ENCODE measurements around the gene RNF26. TPM values are rescaled to one million over a fixed set of nuclear protein-coding genes. Genes with fewer than 3 reads are reported as not detected.
A peak's percentile ranks its signal among the peaks of the same experiment; 100 is the strongest.

Gene RNF26
- total and polyA plus RNA-seq, 2 of the 13 experiments (the other 11 are each of a cell fraction or from before 2014, with no cell fraction given) = 11.9 to 26.3 TPM

GRCh38 chr11:119368121-119369034 lies 34.1 kb downstream of the RNF26 start (continued):
- peak; percentile 71; the same call in 1 of the 2 replicates for TF ChIP-seq ZNF800 (CRISPR knock-in tag; IDR thresholded peaks at IDR 0.05)
- no peak for TF ChIP-seq U2AF1 (optimal IDR thresholded peaks at IDR 0.05; ENCODE audit: low read depth, low read length)
- TF ChIP-seq ZNF83 (CRISPR knock-in tag; IDR thresholded peaks at IDR 0.05; ENCODE audit: borderline replicate concordance) = no peak
- no peak for TF ChIP-seq REST (IDR thresholded peaks at IDR 0.05; ENCODE audit: borderline replicate concordance in 1 of 2, low read depth in 1 of 2, low read length in 2 of 2)
- no peak for TF ChIP-seq PCBP1 (IDR thresholded peaks at IDR 0.05; ENCODE audit: borderline replicate concordance, low read depth, low read length)
- TF ChIP-seq ZNF562 (CRISPR knock-in tag; IDR thresholded peaks at IDR 0.05; ENCODE audit: borderline replicate concordance) = no peak
- no peak for TF ChIP-seq ZNF441 (CRISPR knock-in tag; IDR thresholded peaks at IDR 0.05; ENCODE audit: borderline replicate concordance)
- no peak for TF ChIP-seq NFATC3 (CRISPR knock-in tag; IDR thresholded peaks at IDR 0.05)
- TF ChIP-seq SYNCRIP (IDR thresholded peaks at IDR 0.05; ENCODE audit: insufficient read depth, low read depth, low read length) = no peak
- TF ChIP-seq ZNF556 (CRISPR knock-in tag; IDR thresholded peaks at IDR 0.05; ENCODE audit: borderline replicate concordance) = peak; percentile 38; the same call in 1 of the 2 replicates
- TF ChIP-seq CREM (IDR thresholded peaks at IDR 0.05) = peak; percentile 70
- no peak for TF ChIP-seq CREM (CRISPR knock-in tag; IDR thresholded peaks at IDR 0.05)
- no peak for TF ChIP-seq IRF1 (CRISPR knock-in tag; IDR thresholded peaks at IDR 0.05; ENCODE audit: low read depth)
- TF ChIP-seq CREB3 (CRISPR knock-in tag; IDR thresholded peaks at IDR 0.05) = no peak
- peak; percentile 58; the same call in 1 of the 2 replicates for TF ChIP-seq ZSCAN9 (CRISPR knock-in tag; IDR thresholded peaks at IDR 0.05; ENCODE audit: borderline replicate concordance)
- TF ChIP-seq RFXAP (CRISPR knock-in tag; IDR thresholded peaks at IDR 0.05; ENCODE audit: borderline replicate concordance) = peak; percentile 78
- TF ChIP-seq POGZ (CRISPR knock-in tag; IDR thresholded peaks at IDR 0.05) = peak; percentile 43; the same call in 1 of the 2 replicates
- TF ChIP-seq FOXK1 (CRISPR knock-in tag; IDR thresholded peaks at IDR 0.05; ENCODE audit: borderline replicate concordance, low read depth) = 0 out of 2 replicates have a peak, but pooled peaks have one; percentile 66
- no peak for TF ChIP-seq ZFAT (CRISPR knock-in tag; conservative IDR thresholded peaks at IDR 0.05)
- no peak for TF ChIP-seq SMARCC2 (IDR thresholded peaks at IDR 0.05)
- TF ChIP-seq MTA3 (CRISPR knock-in tag; IDR thresholded peaks at IDR 0.05) = no peak
- no peak for TF ChIP-seq NPAS2 (CRISPR knock-in tag; IDR thresholded peaks at IDR 0.05; ENCODE audit: borderline replicate concordance)
